DOHH2 (cell line): ENCODE measurements around the gene GMEB1.

Experiments
- H3F3A ChIP-seq: fragments of 200-600 bp; sonication (generic), shearing (Covaris generic); 2 replicates; pipeline ENCODE4 v1.6.0; 2016; ENCODE audit warnings: antibody characterized with exemption, mild to moderate bottlenecking; ENCODE audit not compliant: control insufficient read depth, insufficient read depth
- H3K27ac ChIP-seq: fragments of 200-600 bp; sonication (generic); 2 replicates; pipeline ENCODE4 v1.5.1; 2014; ENCODE audit warnings: low read depth, mild to moderate bottlenecking, low read length, moderate library complexity
- H3K27me3 ChIP-seq: fragments of 200-600 bp; sonication (generic); 2 replicates; pipeline ENCODE4 v1.6.1; 2014; ENCODE audit warnings: mild to moderate bottlenecking, low read length, mixed read lengths; ENCODE audit not compliant: control insufficient read depth
- H3K36me3 ChIP-seq: fragments of 200-600 bp; sonication (generic); 2 replicates; pipeline ENCODE4 v1.6.1; 2014; ENCODE audit warnings: mild to moderate bottlenecking, low read length, moderate library complexity, mixed read lengths; ENCODE audit not compliant: control insufficient read depth
- H3K4me1 ChIP-seq: fragments of 200-600 bp; sonication (generic); 2 replicates; pipeline ENCODE4 v1.6.1; 2014; ENCODE audit warnings: mild to moderate bottlenecking, low read length, mixed read lengths; ENCODE audit not compliant: control insufficient read depth
- H3K4me2 ChIP-seq: fragments of 200-600 bp; sonication (generic); 2 replicates; pipeline ENCODE4 v1.6.0; 2014; ENCODE audit warnings: mild to moderate bottlenecking, low read length, moderate library complexity
- H3K4me3 ChIP-seq: fragments of 200-600 bp; sonication (generic); 2 replicates; pipeline ENCODE4 v1.5.1; 2014; ENCODE audit warnings: mild to moderate bottlenecking, low read length, mixed read lengths
- H3K79me2 ChIP-seq: fragments of 200-600 bp; sonication (generic); 2 replicates; pipeline ENCODE4 v1.6.1; 2014; ENCODE audit warnings: mild to moderate bottlenecking, low read length, mixed read lengths; ENCODE audit not compliant: control insufficient read depth
- H3K9me2 ChIP-seq: fragments of 200-600 bp; sonication (generic); replicated peaks from 2 replicates; pipeline ENCODE4 v1.6.1; 2014; ENCODE audit warnings: mild to moderate bottlenecking, low read length, mixed read lengths; ENCODE audit not compliant: control insufficient read depth
- H3K9me3 ChIP-seq: fragments of 200-600 bp; sonication (generic); 2 replicates; pipeline ENCODE4 v1.6.1; 2014; ENCODE audit warnings: antibody characterized with exemption, low read length, mixed read lengths; ENCODE audit not compliant: control insufficient read depth, insufficient read depth
- H4K20me1 ChIP-seq: fragments of 200-600 bp; sonication (generic); 2 replicates; pipeline ENCODE4 v1.6.0; 2014; ENCODE audit warnings: low read depth, mild to moderate bottlenecking, antibody characterized with exemption, low read length, moderate library complexity; ENCODE audit not compliant: control insufficient read depth, insufficient read depth
- CTCF ChIP-seq: fragments of 200-600 bp; sonication (generic); IDR thresholded peaks from one replicate; pipeline ENCODE4 v1.5.1; 2014; ENCODE audit warnings: antibody characterized with exemption, mild to moderate bottlenecking, low read depth, low read length; ENCODE audit not compliant: poor library complexity, severe bottlenecking
- EZH2phosphoT487 ChIP-seq: fragments of 200-600 bp; sonication (generic); IDR thresholded peaks from 2 replicates; pipeline ENCODE4 v1.6.1; 2017; ENCODE audit warnings: borderline replicate concordance, mild to moderate bottlenecking, antibody characterized with exemption, low read length, moderate library complexity, mixed read lengths

Gene GMEB1

GRCh38 chr1:28703629-28704028, 35.0 kb downstream of the GMEB1 start:
- Histone ChIP-seq H3F3A (no peaks in the 10 kb centered on the region), H3K4me1 (no peaks in the 10 kb centered on the region), H4K20me1 (no peaks in the 10 kb centered on the region), H3K27me3 (no peaks in the 10 kb centered on the region), H3K9me3 (no peaks in the 10 kb centered on the region), H3K27ac (no peak overlapping the region), H3K4me2 (no peak overlapping the region), H3K36me3 (peaks cover 44% of the 10 kb centered on the region), H3K4me3 (no peak overlapping the region), H3K9me2 (no peaks in the 10 kb centered on the region), H3K79me2 (no peaks in the 10 kb centered on the region)
- no peak for TF ChIP-seq EZH2phosphoT487
- TF ChIP-seq CTCF: no peak

GRCh38 chr1:28716336-28716735, 47.8 kb downstream of the GMEB1 start:
- Histone ChIP-seq H3K36me3 (peaks cover 32% of the 10 kb centered on the region), H3K27me3 (no peaks in the 10 kb centered on the region), H3K4me2 (no peak overlapping the region), H3K79me2 (no peaks in the 10 kb centered on the region), H3K9me3 (no peaks in the 10 kb centered on the region), H3K27ac (no peak overlapping the region), H3K4me3 (no peak overlapping the region), H3F3A (no peaks in the 10 kb centered on the region), H3K4me1 (no peaks in the 10 kb centered on the region), H3K9me2 (no peaks in the 10 kb centered on the region), H4K20me1 (no peaks in the 10 kb centered on the region)
- TF ChIP-seq CTCF: no peak
- TF ChIP-seq EZH2phosphoT487: no peak

- H3K4me3 ChIP-seq: no peak overlapping the region
- H3K4me2 ChIP-seq: no peak overlapping the region
- no peak for TF ChIP-seq CTCF
- TF ChIP-seq EZH2phosphoT487: no peak
- no peaks in the 10 kb centered on the region for H3K4me1 ChIP-seq
- H3K9me2 ChIP-seq: no peaks in the 10 kb centered on the region
- H3K27me3 ChIP-seq: no peaks in the 10 kb centered on the region
- H3K79me2 ChIP-seq: no peaks in the 10 kb centered on the region
- peaks cover 20% of the 10 kb centered on the region for H3K36me3 ChIP-seq
- H3F3A ChIP-seq: no peaks in the 10 kb centered on the region
- no peak overlapping the region for H3K27ac ChIP-seq
- H3K9me3 ChIP-seq: no peaks in the 10 kb centered on the region
- H4K20me1 ChIP-seq: no peaks in the 10 kb centered on the region
These were observed 49.6 kb downstream of the GMEB1 start for GRCh38 chr1:28718166-28718565.
